ENCODE measurements around the gene RAB9A.
"Not testable (repeated sequence)": the region's sequence is repeated elsewhere in the genome, so short reads cannot be mapped to it uniquely, and the experiment has no call there.

DNA sequence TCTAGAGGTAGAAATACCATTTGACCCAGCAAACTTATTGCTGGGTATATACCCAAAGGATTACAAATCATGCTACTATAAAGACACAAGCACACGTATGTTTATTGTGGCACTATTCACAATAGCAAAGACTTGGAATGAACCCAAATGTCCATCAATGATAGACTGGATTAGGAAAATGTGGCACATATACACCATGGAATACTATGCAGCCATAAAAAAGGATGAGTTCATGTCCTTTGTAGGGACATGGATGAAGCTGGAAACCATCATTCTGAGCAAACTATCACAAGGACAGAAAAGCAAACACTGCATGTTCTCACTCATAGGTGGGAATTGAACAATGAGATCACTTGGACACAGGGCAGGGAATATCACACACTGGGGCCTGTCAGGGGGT, 41.6 kb downstream of the RAB9A start:
- not testable (repeated sequence) for TF ChIP-seq CTCF (conservative IDR thresholded peaks at IDR 0.05; ENCODE audit: low read length); EZH2phosphoT487 (IDR thresholded peaks at IDR 0.05; ENCODE audit: borderline replicate concordance)

All from Loucy (cell line).